BLaER1 treated with 17β-estradiol and CSF1 and Interleukin-3, amounts not matched to agents 10 nM and 100 nM (cell line): ENCODE results near the gene KRT76.
A peak's percentile ranks its signal among the peaks of the same experiment; 100 is the strongest.

Experiments
- H3K27ac ChIP-seq, 11 experiments: shearing (Covaris generic); formaldehyde crosslinking; 2 replicates each; pipeline ENCODE4 v1.8.1; 2022
- H3K27me3 ChIP-seq, 11 experiments: shearing (Covaris generic); formaldehyde crosslinking; 2 replicates each; pipeline ENCODE4 v1.8.1; 2022
- H3K36me3 ChIP-seq, 11 experiments: shearing (Covaris generic); formaldehyde crosslinking; 2 replicates each; pipeline ENCODE4 v1.8.1; 2022
- H3K4me1 ChIP-seq, 10 experiments: shearing (Covaris generic); formaldehyde crosslinking; 2 replicates each; pipeline ENCODE4 v1.8.1; 2022
- H3K4me2 ChIP-seq, 11 experiments: shearing (Covaris generic); formaldehyde crosslinking; 2 replicates each; pipeline ENCODE4 v1.8.1; 2022
- H3K4me3 ChIP-seq, 10 experiments: shearing (Covaris generic); formaldehyde crosslinking; 2 replicates each; pipeline ENCODE4 v1.8.1; 2022
- H3K9ac ChIP-seq, 11 experiments: shearing (Covaris generic); formaldehyde crosslinking; 2 replicates each; pipeline ENCODE4 v1.8.1; 2022
- H3K9me3 ChIP-seq, 11 experiments: shearing (Covaris generic); formaldehyde crosslinking; replicated peaks in 1 of 11; 2 replicates each; pipeline ENCODE4 v1.8.1; 2022
- H4K20me1 ChIP-seq, 11 experiments: shearing (Covaris generic); formaldehyde crosslinking; 2 replicates each; pipeline ENCODE4 v1.8.1; 2022
- Cebpa-rat ChIP-seq, 11 experiments: shearing (Covaris generic); IDR thresholded peaks; 2 replicates each; pipeline ENCODE4 v1.8.1; 2022

Gene KRT76

DNA sequence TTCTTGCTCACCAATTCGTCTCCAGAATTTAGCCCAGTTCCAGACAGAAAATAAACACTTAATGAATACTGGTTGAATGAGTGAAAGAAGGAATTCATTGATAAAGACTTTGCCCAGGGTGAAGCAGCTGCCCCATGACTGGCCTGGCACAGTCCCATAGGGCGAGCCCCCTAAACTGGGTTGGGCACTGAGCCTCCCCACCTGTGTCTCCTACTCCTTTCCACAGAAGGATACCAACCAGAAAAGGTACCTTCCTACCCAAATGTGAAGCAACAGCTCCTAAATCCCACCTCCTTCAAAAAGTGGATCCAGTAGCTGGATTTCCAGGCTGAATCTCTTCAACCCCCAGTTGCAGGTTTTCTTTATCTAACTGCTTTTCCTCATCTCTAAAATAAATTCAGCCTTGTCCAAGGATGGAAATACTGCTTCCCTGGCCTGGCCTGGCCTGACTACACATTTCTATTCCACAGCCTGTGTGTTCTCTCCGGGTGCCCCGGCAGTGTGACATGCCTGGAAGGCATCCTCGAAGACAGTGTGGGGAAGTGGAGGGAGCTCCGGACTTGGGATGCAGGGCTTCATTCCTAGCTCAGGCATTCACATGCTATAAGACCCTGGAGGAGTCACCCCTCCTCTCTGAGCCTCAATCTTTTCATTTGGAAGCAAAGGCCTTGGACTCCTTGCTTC lies 11.2 kb upstream of the KRT76 start:
- Histone ChIP-seq H3K27me3 (no peaks in the 10 kb centered on the region), H3K4me2 (0 out of 22 replicates have a peak overlapping the region, but pooled peaks of 1 of the 11 experiments have one; percentile 11), H3K36me3 (no peaks in the 10 kb centered on the region), H3K9me3 (no peaks in the 10 kb centered on the region), H3K4me1 (peaks cover 0 to 3% (median 0%) of the 10 kb centered on the region in 10 experiments; a peak in 1 of 20 replicates), H3K27ac (no peak overlapping the region), H4K20me1 (no peaks in the 10 kb centered on the region), H3K4me3 (no peak overlapping the region), H3K9ac (no peak overlapping the region)
- no peak for TF ChIP-seq Cebpa-rat (IDR thresholded peaks at IDR 0.05)

DNA sequence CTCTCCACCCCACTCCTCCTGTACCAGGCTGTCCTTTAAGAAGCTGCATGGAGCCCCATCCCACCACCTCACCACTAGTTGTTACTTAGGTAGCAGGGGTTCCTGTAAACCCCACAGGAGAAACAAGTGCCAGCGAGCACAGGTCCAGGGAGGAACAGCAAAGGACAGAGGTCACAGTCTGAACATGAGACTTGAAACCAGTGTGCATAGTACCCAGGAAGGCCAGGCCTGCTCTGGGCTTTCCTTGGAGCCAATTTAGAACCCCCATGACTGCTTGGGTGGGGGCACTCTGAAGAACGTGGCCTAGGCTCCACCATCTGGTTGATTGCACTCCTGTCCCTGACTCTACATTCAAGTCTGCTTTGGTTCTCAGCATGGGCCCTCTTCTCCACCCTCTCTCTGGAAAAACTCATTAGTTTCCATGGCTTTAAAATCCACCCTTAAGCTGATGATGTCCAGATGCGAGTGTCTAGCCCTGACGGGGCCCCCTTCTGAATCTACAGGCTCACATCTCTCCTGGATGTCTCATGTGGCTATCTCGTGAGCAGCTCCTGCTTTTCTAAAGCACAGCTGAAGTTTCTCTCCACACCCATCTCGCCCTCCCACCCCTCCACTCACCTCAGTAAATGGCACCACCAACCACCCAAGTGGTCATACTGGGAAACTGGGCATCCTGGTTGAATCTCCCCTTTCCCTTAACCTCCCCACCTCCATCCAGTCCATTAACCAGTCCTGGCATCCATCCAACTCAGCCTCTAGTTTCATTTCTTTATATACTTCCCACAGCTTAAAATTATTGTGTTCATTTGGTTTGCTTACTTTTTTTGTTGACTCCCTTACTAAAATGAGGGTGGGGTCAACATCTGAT lies 10.4 kb upstream of the KRT76 start:
- Histone ChIP-seq H3K27me3 (no peaks in the 10 kb centered on the region), H4K20me1 (no peaks in the 10 kb centered on the region), H3K9me3 (no peaks in the 10 kb centered on the region), H3K36me3 (no peaks in the 10 kb centered on the region), H3K4me1 (0 out of 20 replicates have a peak, but pooled peaks cover 0 to 3% (median 0%) of the 10 kb centered on the region in 10 experiments), H3K27ac (no peak overlapping the region), H3K9ac (no peak overlapping the region), H3K4me3 (no peak overlapping the region), H3K4me2 (0 out of 22 replicates have a peak overlapping the region, but pooled peaks of 1 of the 11 experiments have one; percentile 11)
- TF ChIP-seq Cebpa-rat (IDR thresholded peaks at IDR 0.05): no peak

- H3K27me3 ChIP-seq: no peaks in the 10 kb centered on the region
- 0 out of 20 replicates have a peak, but pooled peaks cover 0 to 3% (median 0%) of the 10 kb centered on the region in 10 experiments for H3K4me1 ChIP-seq
Measured at GRCh38 chr12:52784909-52785308, 7.8 kb upstream of the KRT76 start.

DNA sequence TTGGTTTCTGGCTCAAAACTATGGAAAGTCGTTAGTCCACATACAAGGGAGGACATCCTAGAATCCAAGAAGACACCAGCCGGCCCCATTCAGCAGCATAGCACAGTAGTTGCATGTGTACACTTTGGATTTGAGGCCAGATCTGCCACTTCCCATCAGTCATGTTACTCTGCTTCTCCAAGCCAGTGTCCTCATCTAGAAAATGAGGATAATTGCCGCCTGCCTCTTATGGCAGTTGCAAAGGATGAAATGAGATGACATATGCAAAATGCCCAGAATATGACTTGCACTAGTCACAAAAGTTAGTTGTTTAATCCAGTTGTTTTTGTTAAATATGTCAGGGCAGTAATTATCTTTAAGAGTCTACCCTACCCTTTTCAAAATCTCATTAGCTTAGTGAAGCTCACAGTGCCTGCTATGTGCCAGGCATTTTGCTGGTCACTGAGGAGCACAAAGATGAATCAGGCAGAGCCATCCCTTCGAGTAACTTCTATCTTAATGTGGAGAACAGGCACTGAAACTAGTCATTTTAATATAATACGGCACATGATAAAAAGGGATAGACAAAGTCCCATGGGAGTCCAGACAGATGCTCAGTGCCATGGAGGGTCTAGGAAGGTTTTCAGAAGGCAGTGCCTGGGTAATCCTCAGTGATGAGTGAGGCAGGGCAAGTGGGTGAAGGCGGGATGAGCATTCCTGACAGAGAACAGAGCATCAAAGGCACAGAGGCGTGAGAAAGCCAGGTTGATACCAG lies 6.6 kb upstream of the KRT76 start:
- Histone ChIP-seq H3K4me3 (no peak overlapping the region), H3K9ac (no peak overlapping the region), H3K4me1 (0 out of 20 replicates have a peak, but pooled peaks cover 0 to 3% (median 0%) of the 10 kb centered on the region in 10 experiments), H3K4me2 (no peak overlapping the region), H3K9me3 (no peaks in the 10 kb centered on the region), H4K20me1 (no peaks in the 10 kb centered on the region), H3K27ac (no peak overlapping the region), H3K27me3 (no peaks in the 10 kb centered on the region), H3K36me3 (no peaks in the 10 kb centered on the region)
- TF ChIP-seq Cebpa-rat (IDR thresholded peaks at IDR 0.05): no peak

More at GRCh38 chr12:52784909-52785308, 7.8 kb upstream of the KRT76 start:
- TF ChIP-seq Cebpa-rat (IDR thresholded peaks at IDR 0.05): no peak
- H3K27ac ChIP-seq: no peak overlapping the region
- H3K4me2 ChIP-seq: no peak overlapping the region
- H4K20me1 ChIP-seq: no peaks in the 10 kb centered on the region
- H3K36me3 ChIP-seq: no peaks in the 10 kb centered on the region
- no peak overlapping the region for H3K4me3 ChIP-seq
- no peaks in the 10 kb centered on the region for H3K9me3 ChIP-seq
- no peak overlapping the region for H3K9ac ChIP-seq

- H3K9ac ChIP-seq: no peak overlapping the region
- no peaks in the 10 kb centered on the region for H3K9me3 ChIP-seq
- no peak overlapping the region for H3K4me2 ChIP-seq
- no peak for TF ChIP-seq Cebpa-rat (IDR thresholded peaks at IDR 0.05)
- no peaks in the 10 kb centered on the region for H3K27me3 ChIP-seq
- no peaks in the 10 kb centered on the region for H3K4me1 ChIP-seq
- no peaks in the 10 kb centered on the region for H3K36me3 ChIP-seq
- no peak overlapping the region for H3K27ac ChIP-seq
- H3K4me3 ChIP-seq: no peak overlapping the region
- H4K20me1 ChIP-seq: no peaks in the 10 kb centered on the region
Measured at GRCh38 chr12:52782502-52782901, 5.4 kb upstream of the KRT76 start.

- no peak overlapping the region for H3K4me3 ChIP-seq
- H3K36me3 ChIP-seq: no peaks in the 10 kb centered on the region
- no peaks in the 10 kb centered on the region for H3K4me1 ChIP-seq
- no peaks in the 10 kb centered on the region for H3K9me3 ChIP-seq
- H3K27ac ChIP-seq: no peak overlapping the region
- no peak for TF ChIP-seq Cebpa-rat (IDR thresholded peaks at IDR 0.05)
- H3K4me2 ChIP-seq: no peak overlapping the region
- H3K9ac ChIP-seq: no peak overlapping the region
- no peaks in the 10 kb centered on the region for H4K20me1 ChIP-seq
- H3K27me3 ChIP-seq: no peaks in the 10 kb centered on the region
Measured at GRCh38 chr12:52781399-52782082, 4.4 kb upstream of the KRT76 start.

DNA sequence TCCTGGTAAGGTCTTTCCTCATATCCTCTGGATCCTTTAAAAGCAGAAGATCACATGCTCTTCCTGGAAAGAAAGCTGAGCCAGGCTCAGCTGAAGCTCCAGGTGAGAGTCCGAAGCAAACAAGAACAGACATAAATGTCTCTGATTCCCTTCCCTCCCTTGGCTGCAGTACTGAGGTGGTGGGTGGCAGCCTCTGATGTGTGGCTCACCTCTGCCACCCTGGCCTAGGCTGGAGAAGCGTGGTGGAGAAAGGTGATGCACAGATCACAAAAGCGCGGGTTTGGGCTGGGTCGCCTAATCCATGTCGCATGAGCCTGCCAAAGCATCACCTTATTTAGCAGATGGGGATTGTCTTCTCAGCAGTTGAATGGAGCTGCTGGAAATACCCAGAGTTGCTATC lies 2.8 kb upstream of the KRT76 start:
- Histone ChIP-seq H3K4me1 (no peaks in the 10 kb centered on the region), H3K27me3 (no peaks in the 10 kb centered on the region), H3K9me3 (no peaks in the 10 kb centered on the region), H3K36me3 (no peaks in the 10 kb centered on the region), H3K27ac (no peak overlapping the region), H3K9ac (no peak overlapping the region), H3K4me3 (no peak overlapping the region), H3K4me2 (no peak overlapping the region), H4K20me1 (no peaks in the 10 kb centered on the region)
- no peak for TF ChIP-seq Cebpa-rat (IDR thresholded peaks at IDR 0.05)

GRCh38 chr12:52778833-52779232 lies 1.7 kb upstream of the KRT76 start:
- no peaks in the 10 kb centered on the region for H4K20me1 ChIP-seq
- H3K27me3 ChIP-seq: no peaks in the 10 kb centered on the region
- no peaks in the 10 kb centered on the region for H3K36me3 ChIP-seq
- H3K9me3 ChIP-seq: no peaks in the 10 kb centered on the region
- no peak overlapping the region for H3K4me3 ChIP-seq
- TF ChIP-seq Cebpa-rat (IDR thresholded peaks at IDR 0.05): no peak
- no peak overlapping the region for H3K9ac ChIP-seq
- H3K27ac ChIP-seq: no peak overlapping the region
- H3K4me1 ChIP-seq: no peaks in the 10 kb centered on the region
- H3K4me2 ChIP-seq: no peak overlapping the region
